Fibroblast of the aortic adventitia (primary cell): ENCODE data around the gene BCL11B. TPM values are rescaled to one million over a fixed set of nuclear protein-coding genes. Genes with fewer than 3 reads are reported as not detected.

Source experiments
- DNase-seq: peaks from one replicate; pipeline ENCODE4 v3.0.0-alpha.2; 2010; ENCODE audit warnings: low read depth
- H3K4me3 ChIP-seq: 2 replicates; pipeline ENCODE4 v1.5.1; 2011; ENCODE audit warnings: low read depth, mild to moderate bottlenecking, control low read depth, low read length, moderate library complexity
- total RNA-seq: library from RNA; depleted of rRNA; stranded (reverse); fragments of >200 nt; gene quantifications from 2 replicates; pipeline ENCODE4 v1.2.3, GENCODE V29; 2012; ENCODE audit warnings: low replicate concordance
- TF ChIP-seq, protein P1 (sequence below): IDR thresholded peaks from 2 replicates; pipeline ENCODE4 v1.5.1; 2011; ENCODE audit warnings: mild to moderate bottlenecking, low read length, control low read depth, inconsistent platforms; ENCODE audit not compliant: insufficient read depth

The BCL11B gene
- total RNA-seq, 1 donor, result 0.09 TPM

GRCh38 chr14:99224948-99225347, 47.0 kb downstream of the BCL11B start:
- no peak overlapping the region for H3K4me3 ChIP-seq
- DNase-seq, result no peak
- TF ChIP-seq, protein P1, sequence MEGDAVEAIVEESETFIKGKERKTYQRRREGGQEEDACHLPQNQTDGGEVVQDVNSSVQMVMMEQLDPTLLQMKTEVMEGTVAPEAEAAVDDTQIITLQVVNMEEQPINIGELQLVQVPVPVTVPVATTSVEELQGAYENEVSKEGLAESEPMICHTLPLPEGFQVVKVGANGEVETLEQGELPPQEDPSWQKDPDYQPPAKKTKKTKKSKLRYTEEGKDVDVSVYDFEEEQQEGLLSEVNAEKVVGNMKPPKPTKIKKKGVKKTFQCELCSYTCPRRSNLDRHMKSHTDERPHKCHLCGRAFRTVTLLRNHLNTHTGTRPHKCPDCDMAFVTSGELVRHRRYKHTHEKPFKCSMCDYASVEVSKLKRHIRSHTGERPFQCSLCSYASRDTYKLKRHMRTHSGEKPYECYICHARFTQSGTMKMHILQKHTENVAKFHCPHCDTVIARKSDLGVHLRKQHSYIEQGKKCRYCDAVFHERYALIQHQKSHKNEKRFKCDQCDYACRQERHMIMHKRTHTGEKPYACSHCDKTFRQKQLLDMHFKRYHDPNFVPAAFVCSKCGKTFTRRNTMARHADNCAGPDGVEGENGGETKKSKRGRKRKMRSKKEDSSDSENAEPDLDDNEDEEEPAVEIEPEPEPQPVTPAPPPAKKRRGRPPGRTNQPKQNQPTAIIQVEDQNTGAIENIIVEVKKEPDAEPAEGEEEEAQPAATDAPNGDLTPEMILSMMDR, result no peak

DNA sequence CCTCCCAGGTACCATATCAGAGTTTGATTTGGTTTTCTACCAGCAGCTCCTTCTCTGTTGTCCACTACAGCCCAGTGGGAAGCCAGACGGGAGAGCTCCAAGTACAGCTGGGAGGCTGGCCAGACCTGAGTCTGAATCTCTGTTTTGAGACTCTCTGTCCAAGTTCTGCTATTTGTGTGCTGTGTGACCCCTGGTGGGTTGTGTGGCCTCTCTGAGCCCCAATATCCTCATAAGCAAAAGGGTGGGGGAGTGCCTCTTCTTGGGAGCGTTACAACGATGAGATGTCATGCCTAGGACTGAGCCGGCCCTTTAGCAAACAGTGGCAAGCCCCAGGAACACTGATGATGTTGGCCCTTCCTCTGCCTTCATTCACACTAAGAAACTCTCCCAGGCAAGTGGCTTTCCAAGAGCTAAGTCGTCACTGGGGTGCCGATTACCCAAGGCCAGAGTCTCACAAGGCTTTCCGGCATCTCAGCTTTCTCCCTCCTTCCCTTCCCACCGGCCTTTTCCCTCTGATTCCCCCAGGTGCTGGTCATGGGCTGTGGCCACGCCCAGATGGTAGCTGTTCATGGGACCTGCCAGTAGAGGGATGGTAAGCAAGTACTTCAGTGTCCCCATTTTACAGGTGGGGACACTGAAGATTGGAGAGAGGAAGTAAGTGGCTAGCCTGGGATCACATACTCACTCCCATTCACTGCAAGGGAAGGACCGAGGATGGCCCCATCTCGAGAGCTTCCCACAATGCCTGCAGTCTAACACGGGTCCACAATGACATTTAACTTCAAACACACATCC, 47.7 kb downstream of the BCL11B start:
- no peak overlapping the region for H3K4me3 ChIP-seq
- no peak for DNase-seq
- TF ChIP-seq, protein P1, result no peak

DNA sequence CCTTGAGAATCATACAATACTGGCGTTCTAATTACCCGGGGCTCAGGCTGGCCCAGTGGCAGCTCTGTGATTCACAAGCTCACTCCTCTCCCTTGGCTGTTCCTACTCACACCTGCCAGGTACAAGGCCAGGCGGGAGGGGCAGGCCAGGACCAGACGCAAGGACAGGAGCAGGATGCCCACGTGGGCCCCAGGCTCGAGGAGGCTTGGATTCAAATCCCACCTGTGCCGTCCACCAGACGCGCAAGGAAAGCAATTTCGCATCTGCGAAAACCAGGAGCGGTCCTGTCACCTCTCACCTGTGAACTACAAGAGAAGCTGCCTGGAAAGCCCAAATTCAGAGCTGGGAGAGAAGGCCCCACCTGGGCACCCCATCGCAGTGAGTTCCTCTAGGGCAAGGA, 50.6 kb downstream of the BCL11B start:
- no peak for DNase-seq
- H3K4me3 ChIP-seq, result no peak overlapping the region
- TF ChIP-seq, protein P1, result no peak

- TF ChIP-seq, protein P1, result no peak
- no peak overlapping the region for H3K4me3 ChIP-seq
Measured at GRCh38 chr14:99217066-99217955, 54.7 kb downstream of the BCL11B start.

GRCh38 chr14:99216191-99216590, 55.8 kb downstream of the BCL11B start:
- TF ChIP-seq, protein P1, result no peak
- no peak for DNase-seq
- no peak overlapping the region for H3K4me3 ChIP-seq

More at GRCh38 chr14:99217066-99217955, 54.7 kb downstream of the BCL11B start:
- no peak for DNase-seq

DNA sequence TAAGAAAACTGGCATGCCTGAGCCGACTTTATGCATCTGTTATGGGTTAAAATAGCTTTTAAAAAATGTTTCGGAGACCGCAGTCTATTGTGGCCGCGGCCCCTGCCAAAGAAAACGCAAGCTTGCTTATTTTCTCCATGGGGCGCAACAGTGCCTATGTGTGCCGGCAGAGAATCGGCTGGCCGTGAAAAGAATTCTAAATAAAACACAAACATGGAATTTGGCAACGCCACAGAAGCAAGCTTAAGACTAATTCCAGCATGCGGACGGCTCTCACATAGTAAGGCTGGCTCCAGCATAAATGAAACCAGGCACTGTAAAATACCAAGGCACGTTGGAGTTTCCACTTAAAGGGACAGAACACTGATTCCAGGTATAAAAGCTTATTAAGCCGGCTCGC, 56.7 kb downstream of the BCL11B start:
- peak; percentile 2 for DNase-seq
- H3K4me3 ChIP-seq, result no peak overlapping the region
- TF ChIP-seq, protein P1, result no peak
